HepG2 (cell line): ENCODE data around the gene VDR. TPM values are rescaled to one million over a fixed set of nuclear protein-coding genes. Genes with fewer than 3 reads are reported as not detected.

ENCODE experiments used
- ATAC-seq: fragments of 200-7000 bp; cut with Tn5 transposase; 3 replicates; pipeline ENCODE4 v1.9.1; 2020; ENCODE audit warnings: mild to moderate bottlenecking, moderate library complexity
- BruUV-seq: library from RNA; stranded (reverse); fragments of 400-500 nt; replicated peaks from 2 replicates; lab custom pipeline; 2021; lab: Mats Ljungman, UMichigan
- CTCF ChIA-PET: fragments of 300-600 bp; formaldehyde crosslinking; extraction: SDS; loops from one replicate; lab custom pipeline; 2021; ENCODE audit warnings: low total read pairs, inconsistent platforms, low intra/inter-chr PET ratio; lab: Yijun Ruan, JAX
- POLR2A ChIA-PET: fragments of 350-600 bp; sonication (Branson Sonifier 250); formaldehyde crosslinking; loops from one replicate; lab custom pipeline; 2020; ENCODE audit warnings: antibody characterized with exemption, inconsistent platforms; lab: Yijun Ruan, JAX
- DNase-seq: peaks from one replicate; pipeline ENCODE4 v3.0.0-alpha.2; 2015; ENCODE audit warnings: low spot score
- FAIRE-seq: peaks from 3 replicates; lab custom pipeline; 2011; peaks lifted over from hg19 to GRCh38; lab: Jason Lieb, UNC
- H2AFZ ChIP-seq: one replicate; pipeline ENCODE4 v1.6.1; 2011; ENCODE audit warnings: low read length, inconsistent platforms
- H3K27ac ChIP-seq: fragments of 300-600 bp; 3 replicates; pipeline ENCODE4 v1.8.0; 2011; ENCODE audit warnings: mixed run types, mild to moderate bottlenecking, mixed read lengths, low read length, inconsistent platforms; ENCODE audit not compliant: insufficient read depth; ENCODE audit errors: extremely low read length
- H3K27me3 ChIP-seq, 2 experiments: fragments of 200-600 bp in 1 of 2; 2 replicates in 1 of 2; 3 replicates in 1 of 2; pipeline versions ENCODE4 v1.6.0 to v1.8.0; 2011; ENCODE audit warnings: low read length in 2 of 2, mild to moderate bottlenecking in 2 of 2, moderate library complexity in 2 of 2, inconsistent platforms in 1 of 2; ENCODE audit not compliant: insufficient read depth in 2 of 2, control insufficient read depth in 1 of 2
- H3K36me3 ChIP-seq, 2 experiments: fragments of 200-600 bp in 1 of 2; replicated peaks in 1 of 2; 2 replicates in 1 of 2; 3 replicates in 1 of 2; pipeline versions ENCODE4 v1.5.1 to v1.8.0; 2011; ENCODE audit warnings: low read length in 2 of 2, inconsistent platforms in 1 of 2; ENCODE audit not compliant: insufficient read depth in 2 of 2, control insufficient read depth in 1 of 2
- H3K4me1 ChIP-seq: 2 replicates; pipeline ENCODE4 v1.5.1; 2012; ENCODE audit warnings: low read length, inconsistent platforms; ENCODE audit not compliant: insufficient read depth
- H3K4me2 ChIP-seq: 2 replicates; pipeline ENCODE4 v1.6.0; 2011; ENCODE audit warnings: low read depth, low read length, inconsistent platforms
- H3K4me3 ChIP-seq, 3 experiments: fragments of 200-600 bp in 1 of 3; sonication (generic), shearing (Covaris generic) in 1 of 3; replicated peaks in 1 of 3; 2 replicates each; pipeline ENCODE4 v1.5.1; 2011 to 2016; ENCODE audit warnings: low read length in 3 of 3, inconsistent platforms in 2 of 3, low read depth in 2 of 3, mild to moderate bottlenecking in 2 of 3, control low read depth in 1 of 3, mixed read lengths in 1 of 3; ENCODE audit not compliant: insufficient read depth in 1 of 3
- H3K79me2 ChIP-seq: one replicate; pipeline ENCODE4 v1.6.1; 2011; ENCODE audit warnings: low read length, inconsistent platforms; ENCODE audit not compliant: insufficient read depth
- H3K9ac ChIP-seq: 2 replicates; pipeline ENCODE4 v1.6.0; 2011; ENCODE audit warnings: mild to moderate bottlenecking, low read depth, low read length, inconsistent platforms; ENCODE audit not compliant: insufficient read depth
- H3K9me3 ChIP-seq: 2 replicates; pipeline ENCODE4 v1.5.1; 2012; ENCODE audit warnings: mild to moderate bottlenecking, low read length
- H4K20me1 ChIP-seq: 2 replicates; pipeline ENCODE4 v1.6.0; 2011; ENCODE audit warnings: inconsistent platforms, mild to moderate bottlenecking, low read length, moderate library complexity; ENCODE audit not compliant: insufficient read depth
- E2F2 ChIP-seq: sonication (generic); formaldehyde crosslinking; IDR thresholded peaks from 2 replicates; pipeline ENCODE4 v1.4.0; 2020; ENCODE audit warnings: missing genetic modification reagents, borderline replicate concordance
- FOXA1 ChIP-seq, 2 experiments: fragments of 450-650 bp in 1 of 2; sonication (generic) in 1 of 2; formaldehyde crosslinking in 1 of 2; IDR thresholded peaks; 2 replicates each; pipeline versions ENCODE4 v1.4.0 to v1.6.1; 2016 to 2020; ENCODE audit warnings: missing genetic modification reagents in 1 of 2
- JUN ChIP-seq: sonication (generic); formaldehyde crosslinking; IDR thresholded peaks from 2 replicates; pipeline ENCODE4 v1.4.0; 2020; ENCODE audit warnings: mild to moderate bottlenecking, missing genetic modification reagents
- PHF8 ChIP-seq: sonication (generic); formaldehyde crosslinking; IDR thresholded peaks from 2 replicates; pipeline ENCODE4 v1.5.0; 2020; ENCODE audit warnings: missing genetic modification reagents
- PRDM4 ChIP-seq: sonication (generic); formaldehyde crosslinking; IDR thresholded peaks from 2 replicates; pipeline ENCODE4 v1.9.0; 2021; ENCODE audit warnings: missing genetic modification reagents, borderline replicate concordance
- RNF219 ChIP-seq: sonication (generic); formaldehyde crosslinking; IDR thresholded peaks from 2 replicates; pipeline ENCODE4 v1.5.0; 2020; ENCODE audit warnings: mild to moderate bottlenecking, missing genetic modification reagents
- ZBED4 ChIP-seq: sonication (generic); formaldehyde crosslinking; IDR thresholded peaks from 2 replicates; pipeline ENCODE4 v1.4.0; 2020; ENCODE audit warnings: missing genetic modification reagents, borderline replicate concordance
- ZBTB42 ChIP-seq: sonication (generic); formaldehyde crosslinking; IDR thresholded peaks from 2 replicates; pipeline ENCODE4 v1.5.0; 2020; ENCODE audit warnings: mild to moderate bottlenecking, missing genetic modification reagents
- ZFP41 ChIP-seq: sonication (generic); formaldehyde crosslinking; IDR thresholded peaks from 2 replicates; pipeline ENCODE4 v1.4.0; 2020; ENCODE audit warnings: mild to moderate bottlenecking, missing genetic modification reagents, borderline replicate concordance
- ZGPAT ChIP-seq: IDR thresholded peaks from 2 replicates; pipeline ENCODE4 v1.6.1; 2016; ENCODE audit warnings: mild to moderate bottlenecking
- ZNF205 ChIP-seq: IDR thresholded peaks from 2 replicates; pipeline ENCODE4 v1.6.1; 2018; ENCODE audit warnings: missing biosample characterization, missing genetic modification reagents
- WGBS: methylation state at CpG from one replicate; pipeline ENCODE4 v1.1.6; 2017; ENCODE audit warnings: low lambda C conversion rate; 5-methylcytosine and 5-hydroxymethylcytosine counted together
- in situ Hi-C: cut with HindIII; loops from 2 replicates; pipeline ENCODE4 v1.10.0; 2017; ENCODE audit warnings: low pct_unique_long_range_greater_than_20kb; ENCODE audit not compliant: extremely low pct_ligation_motif_present
- intact Hi-C: fragments of 100-400 bp; cut with micrococcal nuclease; formaldehyde crosslinking; loops from one replicate; pipeline ENCODE4 v1.10.0; 2022; ENCODE audit not compliant: unreplicated experiment
- polyA plus RNA-seq, 8 experiments: library from polyadenylated mRNA; depleted of rRNA in 3 of 8; stranded (reverse) in 7 of 8; unstranded in 1 of 8; fragments of >200 nt; fragmentation: Illumina TruSeq in 4 of 8; extraction: Trizol in 4 of 8; gene quantifications; 2 replicates each; pipeline versions ENCODE4 v1.2.1 to v1.2.3, GENCODE V29; 2011 to 2016; ENCODE audit warnings: low read depth in 4 of 8, missing spikeins in 1 of 8, mixed read lengths in 1 of 8; ENCODE audit not compliant: insufficient read depth in 1 of 8
- total RNA-seq, 5 experiments: library from RNA; depleted of rRNA; stranded (reverse); fragments of >200 nt; fragmentation: Illumina TruSeq; extraction: Trizol; gene quantifications; 2 replicates each; pipeline ENCODE4 v1.2.3, GENCODE V29; 2016; ENCODE audit warnings: low read depth in 1 of 5

The VDR gene
- total and polyA plus RNA-seq, 2 of the 13 experiments (the other 11 are each of a cell fraction or from before 2014, with no cell fraction given): 0.08 to 0.33 TPM

GRCh38 chr12:47852096-47852571 lies 52.7 kb downstream of the VDR start:
- Histone ChIP-seq H3K9ac (0 out of 2 replicates have a peak overlapping the region, but pooled peaks have one; percentile 10), H3K4me2 (peak overlapping the region; percentile 76), H3K4me3 (peak overlapping the region in 2 of 3 experiments; percentile 23 to 39; a peak in 4 of 6 replicates), H3K79me2 (no peaks in the 10 kb centered on the region), H3K9me3 (no peaks in the 10 kb centered on the region), H2AFZ (peak overlapping the region; percentile 57), H3K4me1 (peaks cover 36% of the 10 kb centered on the region), H4K20me1 (no peaks in the 10 kb centered on the region), H3K27ac (peak overlapping the region; percentile 71), H3K27me3 (no peaks in the 10 kb centered on the region), H3K36me3 (no peaks in the 10 kb centered on the region)
- intact Hi-C loops: no loop called here
- BruUV-seq: no TSS peak
- CTCF ChIA-PET: interaction anchor here (1.3 kb wide), 1 partner anchor 14 kb away, joined by 3 read pairs; no protein-coding TSS in a partner anchor
- DNase-seq: peak; percentile 72
- POLR2A ChIA-PET: interaction anchor here (0.6 to 2.8 kb wide), 2 partner anchors 12 to 32 kb away, joined by 3 to 11 read pairs; partner anchors contain the start of gene HDAC7
- WGBS: 3% methylated on average over 10 of the region's 10 CpGs
- ATAC-seq: peak; percentile 93
- peak; percentile 92 for FAIRE-seq
- in situ Hi-C loops: no loop called here
- TF ChIP-seq ZNF205 (CRISPR knock-in tag): no peak
- no peak for TF ChIP-seq ZFP41 (CRISPR knock-in tag)
- TF ChIP-seq E2F2: no peak
- TF ChIP-seq RNF219 (CRISPR knock-in tag): no peak
- TF ChIP-seq ZBED4 (CRISPR knock-in tag): no peak
- TF ChIP-seq ZGPAT (CRISPR knock-in tag): peak; percentile 52; the same call in 1 of the 2 replicates
- TF ChIP-seq PHF8 (CRISPR knock-in tag): no peak
- no peak for TF ChIP-seq FOXA1 (IDR thresholded peaks at IDR 0.05)
- TF ChIP-seq FOXA1 (CRISPR knock-in tag; IDR thresholded peaks at IDR 0.05): peak; percentile 74
- no peak for TF ChIP-seq JUN (CRISPR knock-in tag)
- no peak for TF ChIP-seq ZBTB42 (CRISPR knock-in tag)
- no peak for TF ChIP-seq PRDM4 (CRISPR knock-in tag)
